ENCODE data around the gene E4F1.

Gene E4F1

GRCh38 chr16:2223221-2223941, at the start of gene E4F1:
Gene E4F1, plus strand, starts transcription at chr16:2223591. Its CDS starts 23 bp downstream, at chr16:2223614.
- peaks cover 0 to 14% (median 7%) of the 10 kb centered on the region in 5 donors for H3K36me3 ChIP-seq (ENCODE audit: control insufficient read depth in 5 of 5, insufficient read depth in 5 of 5, low read length in 5 of 5)
- peak within 1 kb of the TSS; percentile 80 for H3K27ac ChIP-seq (ENCODE audit: low read depth, low read length)
- peaks cover 0 to 20% (median 19%) of the 10 kb centered on the region in 5 donors for H3K4me1 ChIP-seq (ENCODE audit: control insufficient read depth in 5 of 5, insufficient read depth in 5 of 5, low read length in 5 of 5)
- no peaks in the 10 kb centered on the region for H3K9me3 ChIP-seq (ENCODE audit: control insufficient read depth in 5 of 5, low read length in 5 of 5)
- peak within 1 kb of the TSS; percentile 74 to 90 (median 80) for H3K4me3 ChIP-seq (ENCODE audit: low read depth in 1 of 5, low read length in 5 of 5)
- H3K27me3 ChIP-seq (ENCODE audit: control insufficient read depth in 5 of 5, insufficient read depth in 4 of 5, low read length in 5 of 5): no peaks in the 10 kb centered on the region
- H3K9ac ChIP-seq (ENCODE audit: low read length in 5 of 5): peak within 1 kb of the TSS; percentile 56 to 98 (median 92)

GRCh38 chr16:2173916-2174315, 49.5 kb upstream of the E4F1 start:
- H3K36me3 ChIP-seq (ENCODE audit: control insufficient read depth in 5 of 5, insufficient read depth in 5 of 5, low read length in 5 of 5): peaks cover 0 to 75% (median 60%) of the 10 kb centered on the region in 5 donors
- no peaks in the 10 kb centered on the region for H3K27me3 ChIP-seq (ENCODE audit: control insufficient read depth in 5 of 5, insufficient read depth in 4 of 5, low read length in 5 of 5)
- H3K4me1 ChIP-seq (ENCODE audit: control insufficient read depth in 5 of 5, insufficient read depth in 5 of 5, low read length in 5 of 5): peaks cover 0 to 18% (median 8%) of the 10 kb centered on the region in 5 donors
- H3K4me3 ChIP-seq (ENCODE audit: low read depth in 1 of 5, low read length in 5 of 5): no peak overlapping the region
- no peaks in the 10 kb centered on the region for H3K9me3 ChIP-seq (ENCODE audit: control insufficient read depth in 5 of 5, low read length in 5 of 5)
- no peak overlapping the region for H3K9ac ChIP-seq (ENCODE audit: low read length in 5 of 5)
- H3K27ac ChIP-seq (ENCODE audit: low read depth, low read length): no peak overlapping the region

- peaks cover 0 to 71% (median 60%) of the 10 kb centered on the region in 5 donors for H3K36me3 ChIP-seq (ENCODE audit: control insufficient read depth in 5 of 5, insufficient read depth in 5 of 5, low read length in 5 of 5)
- H3K27me3 ChIP-seq (ENCODE audit: control insufficient read depth in 5 of 5, insufficient read depth in 4 of 5, low read length in 5 of 5): no peaks in the 10 kb centered on the region
- no peaks in the 10 kb centered on the region for H3K9me3 ChIP-seq (ENCODE audit: control insufficient read depth in 5 of 5, low read length in 5 of 5)
- H3K4me1 ChIP-seq (ENCODE audit: control insufficient read depth in 5 of 5, insufficient read depth in 5 of 5, low read length in 5 of 5): peaks cover 0 to 12% (median 2%) of the 10 kb centered on the region in 5 donors
- no peak overlapping the region for H3K9ac ChIP-seq (ENCODE audit: low read length in 5 of 5)
- H3K4me3 ChIP-seq (ENCODE audit: low read depth in 1 of 5, low read length in 5 of 5): no peak overlapping the region
- no peak overlapping the region for H3K27ac ChIP-seq (ENCODE audit: low read depth, low read length)
Observed at GRCh38 chr16:2174396-2175131, 48.8 kb upstream of the E4F1 start.

- Histone ChIP-seq H3K4me1 (ENCODE audit: control insufficient read depth in 5 of 5, insufficient read depth in 5 of 5, low read length in 5 of 5) (peaks cover 0 to 7% (median 0%) of the 10 kb centered on the region in 5 donors), H3K4me3 (ENCODE audit: low read depth in 1 of 5, low read length in 5 of 5) (no peak overlapping the region), H3K36me3 (ENCODE audit: control insufficient read depth in 5 of 5, insufficient read depth in 5 of 5, low read length in 5 of 5) (peaks cover 0 to 70% (median 60%) of the 10 kb centered on the region in 5 donors), H3K27me3 (ENCODE audit: control insufficient read depth in 5 of 5, insufficient read depth in 4 of 5, low read length in 5 of 5) (no peaks in the 10 kb centered on the region), H3K9ac (ENCODE audit: low read length in 5 of 5) (no peak overlapping the region), H3K9me3 (ENCODE audit: control insufficient read depth in 5 of 5, low read length in 5 of 5) (no peaks in the 10 kb centered on the region), H3K27ac (ENCODE audit: low read depth, low read length) (no peak overlapping the region)
Observed at GRCh38 chr16:2175454-2175853, 47.9 kb upstream of the E4F1 start.

DNA sequence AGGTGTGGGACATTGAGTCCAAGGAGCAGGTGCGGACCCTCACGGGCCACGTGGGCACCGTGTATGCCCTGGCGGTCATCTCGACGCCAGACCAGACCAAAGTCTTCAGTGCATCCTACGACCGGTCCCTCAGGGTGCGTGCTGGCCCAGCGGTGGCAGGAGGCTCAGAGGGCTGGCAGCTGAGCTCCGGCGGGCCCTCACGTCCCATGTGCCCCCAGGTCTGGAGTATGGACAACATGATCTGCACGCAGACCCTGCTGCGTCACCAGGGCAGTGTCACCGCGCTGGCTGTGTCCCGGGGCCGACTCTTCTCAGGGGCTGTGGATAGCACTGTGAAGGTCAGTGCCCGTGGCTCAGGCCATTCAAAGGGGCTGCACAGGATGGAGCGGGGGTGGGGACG, 47.3 kb upstream of the E4F1 start:
- Histone ChIP-seq H3K27ac (ENCODE audit: low read depth, low read length) (no peak overlapping the region), H3K9me3 (ENCODE audit: control insufficient read depth in 5 of 5, low read length in 5 of 5) (no peaks in the 10 kb centered on the region), H3K27me3 (ENCODE audit: control insufficient read depth in 5 of 5, insufficient read depth in 4 of 5, low read length in 5 of 5) (peaks cover 0 to under 1% (median 0%) of the 10 kb centered on the region in 5 donors), H3K4me1 (ENCODE audit: control insufficient read depth in 5 of 5, insufficient read depth in 5 of 5, low read length in 5 of 5) (peaks cover 0 to 7% (median 0%) of the 10 kb centered on the region in 5 donors), H3K36me3 (ENCODE audit: control insufficient read depth in 5 of 5, insufficient read depth in 5 of 5, low read length in 5 of 5) (peaks cover 0 to 66% (median 58%) of the 10 kb centered on the region in 5 donors), H3K4me3 (ENCODE audit: low read depth in 1 of 5, low read length in 5 of 5) (no peak overlapping the region), H3K9ac (ENCODE audit: low read length in 5 of 5) (no peak overlapping the region)

GRCh38 chr16:2177101-2177500, 46.3 kb upstream of the E4F1 start:
- H3K4me3 ChIP-seq (ENCODE audit: low read depth in 1 of 5, low read length in 5 of 5): no peak overlapping the region
- no peaks in the 10 kb centered on the region for H3K4me1 ChIP-seq (ENCODE audit: control insufficient read depth in 5 of 5, insufficient read depth in 5 of 5, low read length in 5 of 5)
- H3K9ac ChIP-seq (ENCODE audit: low read length in 5 of 5): no peak overlapping the region
- H3K27me3 ChIP-seq (ENCODE audit: control insufficient read depth in 5 of 5, insufficient read depth in 4 of 5, low read length in 5 of 5): peaks cover 0 to 3% (median 0%) of the 10 kb centered on the region in 5 donors
- peaks cover 0 to 55% (median 48%) of the 10 kb centered on the region in 5 donors for H3K36me3 ChIP-seq (ENCODE audit: control insufficient read depth in 5 of 5, insufficient read depth in 5 of 5, low read length in 5 of 5)
- peaks cover 0 to 4% (median 0%) of the 10 kb centered on the region in 5 donors for H3K9me3 ChIP-seq (ENCODE audit: control insufficient read depth in 5 of 5, low read length in 5 of 5)
- H3K27ac ChIP-seq (ENCODE audit: low read depth, low read length): no peak overlapping the region

GRCh38 chr16:2177561-2177960, 45.8 kb upstream of the E4F1 start:
- H3K9me3 ChIP-seq (ENCODE audit: control insufficient read depth in 5 of 5, low read length in 5 of 5): peaks cover 0 to 6% (median 0%) of the 10 kb centered on the region in 5 donors
- H3K27me3 ChIP-seq (ENCODE audit: control insufficient read depth in 5 of 5, insufficient read depth in 4 of 5, low read length in 5 of 5): peaks cover 0 to 3% (median 0%) of the 10 kb centered on the region in 5 donors
- H3K4me3 ChIP-seq (ENCODE audit: low read depth in 1 of 5, low read length in 5 of 5): no peak overlapping the region
- H3K27ac ChIP-seq (ENCODE audit: low read depth, low read length): no peak overlapping the region
- H3K4me1 ChIP-seq (ENCODE audit: control insufficient read depth in 5 of 5, insufficient read depth in 5 of 5, low read length in 5 of 5): no peaks in the 10 kb centered on the region
- peaks cover 0 to 52% (median 46%) of the 10 kb centered on the region in 5 donors for H3K36me3 ChIP-seq (ENCODE audit: control insufficient read depth in 5 of 5, insufficient read depth in 5 of 5, low read length in 5 of 5)
- no peak overlapping the region for H3K9ac ChIP-seq (ENCODE audit: low read length in 5 of 5)

DNA sequence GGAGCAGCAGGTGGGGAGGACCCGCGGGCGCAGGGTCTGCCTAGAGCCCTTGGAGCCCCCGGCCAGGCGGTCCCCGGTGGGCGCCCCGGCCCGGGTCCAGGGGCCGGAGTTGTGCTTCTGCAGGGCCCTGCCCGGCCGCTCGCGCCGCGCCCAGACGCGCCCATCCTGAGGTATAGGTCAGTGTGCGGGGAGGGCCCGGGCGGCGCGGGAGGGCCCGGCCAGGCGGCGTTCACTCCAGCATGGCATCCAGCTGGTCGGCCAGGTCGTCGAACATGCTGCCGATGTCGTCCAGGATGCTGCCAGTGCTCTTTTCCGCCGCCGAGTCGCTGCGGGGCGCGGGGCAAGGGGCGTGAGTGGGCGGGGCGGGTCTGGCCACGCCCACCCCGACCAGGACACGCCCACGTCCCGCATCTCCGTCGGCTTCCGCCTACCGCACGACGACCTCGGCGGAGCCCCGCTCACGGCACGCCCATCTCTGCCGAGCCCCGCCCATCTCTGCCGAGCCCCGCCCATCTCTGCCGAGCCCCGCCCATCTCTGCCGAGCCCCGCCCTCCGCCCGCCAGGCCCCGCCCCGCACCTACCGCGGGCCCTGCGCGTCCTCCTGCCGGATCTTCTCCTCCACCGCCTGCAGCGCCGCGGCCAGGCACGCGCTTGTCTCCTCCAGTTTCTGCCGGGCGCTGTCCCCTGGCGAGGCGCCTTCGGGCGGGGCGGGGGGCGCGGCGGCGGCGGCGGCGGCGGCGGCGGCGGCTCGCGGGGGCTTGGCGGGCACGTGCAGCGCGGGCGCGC, 44.9 kb upstream of the E4F1 start:
- no peaks in the 10 kb centered on the region for H3K4me1 ChIP-seq (ENCODE audit: control insufficient read depth in 5 of 5, insufficient read depth in 5 of 5, low read length in 5 of 5)
- H3K36me3 ChIP-seq (ENCODE audit: control insufficient read depth in 5 of 5, insufficient read depth in 5 of 5, low read length in 5 of 5): peaks cover 0 to 43% (median 39%) of the 10 kb centered on the region in 5 donors
- peaks cover 0 to 6% (median 0%) of the 10 kb centered on the region in 5 donors for H3K9me3 ChIP-seq (ENCODE audit: control insufficient read depth in 5 of 5, low read length in 5 of 5)
- H3K9ac ChIP-seq (ENCODE audit: low read length in 5 of 5): no peak overlapping the region
- no peak overlapping the region for H3K27ac ChIP-seq (ENCODE audit: low read depth, low read length)
- H3K27me3 ChIP-seq (ENCODE audit: control insufficient read depth in 5 of 5, insufficient read depth in 4 of 5, low read length in 5 of 5): peaks cover 0 to 3% (median 0%) of the 10 kb centered on the region in 5 donors
- no peak overlapping the region for H3K4me3 ChIP-seq (ENCODE audit: low read depth in 1 of 5, low read length in 5 of 5)

- H3K27ac ChIP-seq (ENCODE audit: low read depth, low read length): no peak overlapping the region
- peaks cover 0 to 37% (median 33%) of the 10 kb centered on the region in 5 donors for H3K36me3 ChIP-seq (ENCODE audit: control insufficient read depth in 5 of 5, insufficient read depth in 5 of 5, low read length in 5 of 5)
Observed at GRCh38 chr16:2179107-2179501, 44.3 kb upstream of the E4F1 start.

More at GRCh38 chr16:2179107-2179501, 44.3 kb upstream of the E4F1 start:
- H3K4me1 ChIP-seq (ENCODE audit: control insufficient read depth in 5 of 5, insufficient read depth in 5 of 5, low read length in 5 of 5): no peaks in the 10 kb centered on the region
- peaks cover 0 to 6% (median 0%) of the 10 kb centered on the region in 5 donors for H3K9me3 ChIP-seq (ENCODE audit: control insufficient read depth in 5 of 5, low read length in 5 of 5)
- no peak overlapping the region for H3K9ac ChIP-seq (ENCODE audit: low read length in 5 of 5)
- H3K4me3 ChIP-seq (ENCODE audit: low read depth in 1 of 5, low read length in 5 of 5): no peak overlapping the region
- H3K27me3 ChIP-seq (ENCODE audit: control insufficient read depth in 5 of 5, insufficient read depth in 4 of 5, low read length in 5 of 5): peaks cover 0 to 3% (median 0%) of the 10 kb centered on the region in 5 donors
